NOMO-1 treated with dmso at 0.1 percent for 144 hours (cell line): ENCODE results near the gene ATP6V0C.
"Not testable (repeated sequence)": the region's sequence is repeated elsewhere in the genome, so short reads cannot be mapped to it uniquely, and the experiment has no call there.

ENCODE experiments used
- DNase-seq: peaks from one replicate; lab custom pipeline; 2025; ENCODE audit not compliant: unreplicated experiment; lab: John Stamatoyannopoulos, UW

ATP6V0C gene

GRCh38 chr16:2527071-2527783, 13.5 kb downstream of the ATP6V0C start:
- no peak for DNase-seq

GRCh38 chr16:2527784-2528100, 14.0 kb downstream of the ATP6V0C start:
- DNase-seq, result no peak

- DNase-seq, result no peak
Observed at GRCh38 chr16:2528161-2529060, 14.7 kb downstream of the ATP6V0C start.

GRCh38 chr16:2529061-2529931, 15.5 kb downstream of the ATP6V0C start:
- no peak for DNase-seq

GRCh38 chr16:2529961-2530628, 16.3 kb downstream of the ATP6V0C start:
- DNase-seq, result no peak

GRCh38 chr16:2530629-2531318, 17.0 kb downstream of the ATP6V0C start:
- no peak for DNase-seq

- no peak for DNase-seq
Observed at GRCh38 chr16:2531371-2531695, 17.6 kb downstream of the ATP6V0C start, which contains the start of gene CEMP1. TSS of gene CEMP1 (minus strand) at chr16:2531408. CDS start at chr16:2531073, 335 bp downstream.

GRCh38 chr16:2531696-2532493, 18.1 kb downstream of the ATP6V0C start:
- DNase-seq, result peak; percentile 96

- DNase-seq, result peak; percentile 58
Observed at GRCh38 chr16:2532494-2533141, 18.9 kb downstream of the ATP6V0C start.

- DNase-seq, result not testable (repeated sequence)
Observed at GRCh38 chr16:2533142-2533755, 19.5 kb downstream of the ATP6V0C start.

GRCh38 chr16:2533912-2534311, 20.2 kb downstream of the ATP6V0C start:
- DNase-seq, result no peak

GRCh38 chr16:2534335-2534734, 20.6 kb downstream of the ATP6V0C start:
- not testable (repeated sequence) for DNase-seq

- DNase-seq, result peak; percentile 47
Observed at GRCh38 chr16:2535625-2536013, 21.9 kb downstream of the ATP6V0C start.

GRCh38 chr16:2537451-2538379, 24.0 kb downstream of the ATP6V0C start, which contains the start of gene PDPK1:
TSS of gene PDPK1 (plus strand) at chr16:2538021. CDS start at chr16:2538113, 92 bp downstream.
- peak; percentile 92 for DNase-seq

- DNase-seq, result not testable (repeated sequence)
Observed at GRCh38 chr16:2539192-2539844, 25.6 kb downstream of the ATP6V0C start.

GRCh38 chr16:2539845-2540458, 26.2 kb downstream of the ATP6V0C start:
- not testable (repeated sequence) for DNase-seq
